ENCODE results near the gene UGT1A9.

The UGT1A9 gene

DNA sequence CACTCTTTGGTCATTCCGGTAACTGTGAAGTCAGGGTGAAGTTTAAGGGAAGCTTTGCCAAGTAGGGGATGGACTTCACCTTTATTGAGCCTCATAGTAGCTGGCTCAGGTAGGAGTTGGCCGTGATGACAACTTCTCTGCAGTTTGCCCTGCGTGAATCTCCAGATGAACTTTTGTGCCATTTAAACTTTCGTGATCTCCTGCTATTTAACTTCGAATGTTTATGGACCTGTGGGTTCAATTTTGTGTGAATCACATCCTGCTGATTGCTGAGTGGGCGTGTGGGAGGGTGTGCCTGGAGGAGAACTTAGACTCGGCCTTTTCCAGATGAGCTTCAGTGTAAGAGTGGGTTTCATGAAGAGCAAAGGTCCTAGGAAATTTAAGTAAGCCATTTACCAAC, 92.6 kb downstream of the UGT1A9 start:
- TF ChIP-seq, protein P1, sequence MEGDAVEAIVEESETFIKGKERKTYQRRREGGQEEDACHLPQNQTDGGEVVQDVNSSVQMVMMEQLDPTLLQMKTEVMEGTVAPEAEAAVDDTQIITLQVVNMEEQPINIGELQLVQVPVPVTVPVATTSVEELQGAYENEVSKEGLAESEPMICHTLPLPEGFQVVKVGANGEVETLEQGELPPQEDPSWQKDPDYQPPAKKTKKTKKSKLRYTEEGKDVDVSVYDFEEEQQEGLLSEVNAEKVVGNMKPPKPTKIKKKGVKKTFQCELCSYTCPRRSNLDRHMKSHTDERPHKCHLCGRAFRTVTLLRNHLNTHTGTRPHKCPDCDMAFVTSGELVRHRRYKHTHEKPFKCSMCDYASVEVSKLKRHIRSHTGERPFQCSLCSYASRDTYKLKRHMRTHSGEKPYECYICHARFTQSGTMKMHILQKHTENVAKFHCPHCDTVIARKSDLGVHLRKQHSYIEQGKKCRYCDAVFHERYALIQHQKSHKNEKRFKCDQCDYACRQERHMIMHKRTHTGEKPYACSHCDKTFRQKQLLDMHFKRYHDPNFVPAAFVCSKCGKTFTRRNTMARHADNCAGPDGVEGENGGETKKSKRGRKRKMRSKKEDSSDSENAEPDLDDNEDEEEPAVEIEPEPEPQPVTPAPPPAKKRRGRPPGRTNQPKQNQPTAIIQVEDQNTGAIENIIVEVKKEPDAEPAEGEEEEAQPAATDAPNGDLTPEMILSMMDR (conservative IDR thresholded peaks at IDR 0.05; ENCODE audit: low read depth, low read length) = no peak
- DNase-seq (ENCODE audit: low read depth) = no peak
- no peak overlapping the region for H3K4me3 ChIP-seq (ENCODE audit: low read length)

DNA sequence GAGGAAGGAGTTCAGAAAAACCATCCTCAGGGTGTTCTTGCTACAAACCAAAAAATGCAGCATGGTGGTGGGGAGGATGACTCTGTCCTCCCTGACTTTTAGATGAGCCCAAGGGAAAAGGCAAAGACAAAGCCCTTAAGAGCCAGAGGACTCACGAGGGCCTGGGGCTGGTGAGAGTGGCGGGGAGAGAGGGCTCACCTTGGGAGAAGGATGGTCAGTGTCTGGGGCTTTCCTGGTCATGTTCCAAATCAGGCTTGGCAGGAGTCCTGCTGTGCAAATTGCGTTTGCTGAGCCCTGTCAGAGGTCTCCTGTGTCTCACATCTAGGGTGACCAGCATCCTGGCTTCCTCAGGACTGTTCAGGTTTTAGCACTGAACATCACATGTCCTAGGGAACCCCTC, 93.1 kb downstream of the UGT1A9 start:
- no peak for DNase-seq (ENCODE audit: low read depth)
- H3K4me3 ChIP-seq (ENCODE audit: low read length) = no peak overlapping the region
- TF ChIP-seq, protein P1 (conservative IDR thresholded peaks at IDR 0.05; ENCODE audit: low read depth, low read length) = no peak

DNA sequence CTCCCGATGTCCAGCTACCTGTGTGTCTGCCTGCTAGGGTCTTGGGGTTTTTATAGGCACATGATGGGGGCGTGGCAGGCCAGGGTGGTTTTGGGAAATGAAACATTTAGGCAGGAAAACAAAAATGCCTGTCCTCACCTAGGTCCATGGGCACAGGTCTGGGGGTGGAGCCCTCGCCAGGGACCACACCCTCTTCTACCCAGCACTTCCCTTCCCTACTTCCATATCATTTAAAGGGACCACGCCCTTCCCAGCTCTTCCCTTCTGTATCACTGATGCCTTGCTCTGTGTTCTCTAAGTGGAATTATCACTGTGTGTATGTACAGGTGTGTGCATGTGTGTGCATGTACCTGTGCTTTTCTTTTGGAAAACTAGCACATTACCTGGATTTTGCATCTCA, 94.7 kb downstream of the UGT1A9 start:
- TF ChIP-seq, protein P1 (conservative IDR thresholded peaks at IDR 0.05; ENCODE audit: low read depth, low read length) = no peak
- H3K4me3 ChIP-seq (ENCODE audit: low read length) = no peak overlapping the region
- DNase-seq (ENCODE audit: low read depth) = no peak

DNA sequence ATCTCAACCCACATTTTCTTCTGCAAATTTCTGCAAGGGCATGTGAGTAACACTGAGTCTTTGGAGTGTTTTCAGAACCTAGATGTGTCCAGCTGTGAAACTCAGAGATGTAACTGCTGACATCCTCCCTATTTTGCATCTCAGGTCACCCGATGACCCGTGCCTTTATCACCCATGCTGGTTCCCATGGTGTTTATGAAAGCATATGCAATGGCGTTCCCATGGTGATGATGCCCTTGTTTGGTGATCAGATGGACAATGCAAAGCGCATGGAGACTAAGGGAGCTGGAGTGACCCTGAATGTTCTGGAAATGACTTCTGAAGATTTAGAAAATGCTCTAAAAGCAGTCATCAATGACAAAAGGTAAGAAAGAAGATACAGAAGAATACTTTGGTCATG, 96.4 kb downstream of the UGT1A9 start:
- TF ChIP-seq, protein P1 (conservative IDR thresholded peaks at IDR 0.05; ENCODE audit: low read depth, low read length) = no peak
- DNase-seq (ENCODE audit: low read depth) = no peak
- no peak overlapping the region for H3K4me3 ChIP-seq (ENCODE audit: low read length)

DNA sequence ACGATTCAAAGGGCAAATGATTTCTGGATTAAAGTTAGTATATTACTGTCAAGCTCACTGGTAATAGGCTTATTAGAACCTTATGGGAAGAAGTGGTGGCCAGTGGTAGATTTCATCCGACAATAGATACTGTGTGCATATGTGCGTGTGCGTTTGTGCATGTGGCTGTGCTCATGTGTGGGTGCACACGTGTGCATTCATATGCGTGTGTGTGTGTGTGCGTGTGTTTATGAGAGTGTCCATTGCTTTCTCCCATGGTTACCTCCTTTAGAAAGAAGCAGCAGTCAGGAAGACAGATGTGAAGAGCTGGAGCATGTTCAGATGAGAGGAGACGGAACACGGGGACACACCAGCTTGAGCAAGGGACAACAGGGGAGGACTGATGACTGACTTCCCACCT, 97.6 kb downstream of the UGT1A9 start:
- H3K4me3 ChIP-seq (ENCODE audit: low read length) = no peak overlapping the region
- no peak for DNase-seq (ENCODE audit: low read depth)
- TF ChIP-seq, protein P1 (conservative IDR thresholded peaks at IDR 0.05; ENCODE audit: low read depth, low read length) = no peak

DNA sequence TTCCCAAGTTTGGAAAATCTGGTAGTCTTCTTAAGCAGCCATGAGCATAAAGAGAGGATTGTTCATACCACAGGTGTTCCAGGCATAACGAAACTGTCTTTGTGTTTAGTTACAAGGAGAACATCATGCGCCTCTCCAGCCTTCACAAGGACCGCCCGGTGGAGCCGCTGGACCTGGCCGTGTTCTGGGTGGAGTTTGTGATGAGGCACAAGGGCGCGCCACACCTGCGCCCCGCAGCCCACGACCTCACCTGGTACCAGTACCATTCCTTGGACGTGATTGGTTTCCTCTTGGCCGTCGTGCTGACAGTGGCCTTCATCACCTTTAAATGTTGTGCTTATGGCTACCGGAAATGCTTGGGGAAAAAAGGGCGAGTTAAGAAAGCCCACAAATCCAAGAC, 100.5 kb downstream of the UGT1A9 start:
- no peak for DNase-seq (ENCODE audit: low read depth)
- TF ChIP-seq, protein P1 (conservative IDR thresholded peaks at IDR 0.05; ENCODE audit: low read depth, low read length) = no peak
- H3K4me3 ChIP-seq (ENCODE audit: low read length) = no peak overlapping the region

DNA sequence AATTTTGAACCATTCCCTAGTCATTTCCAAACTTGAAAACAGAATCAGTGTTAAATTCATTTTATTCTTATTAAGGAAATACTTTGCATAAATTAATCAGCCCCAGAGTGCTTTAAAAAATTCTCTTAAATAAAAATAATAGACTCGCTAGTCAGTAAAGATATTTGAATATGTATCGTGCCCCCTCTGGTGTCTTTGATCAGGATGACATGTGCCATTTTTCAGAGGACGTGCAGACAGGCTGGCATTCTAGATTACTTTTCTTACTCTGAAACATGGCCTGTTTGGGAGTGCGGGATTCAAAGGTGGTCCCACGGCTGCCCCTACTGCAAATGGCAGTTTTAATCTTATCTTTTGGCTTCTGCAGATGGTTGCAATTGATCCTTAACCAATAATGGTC, 100.9 kb downstream of the UGT1A9 start:
- no peak overlapping the region for H3K4me3 ChIP-seq (ENCODE audit: low read length)
- TF ChIP-seq, protein P1 (conservative IDR thresholded peaks at IDR 0.05; ENCODE audit: low read depth, low read length) = no peak
- no peak for DNase-seq (ENCODE audit: low read depth)
